GM10847 (cell line): ENCODE data around the gene SCTR.

ENCODE experiments used
- POLR2A ChIP-seq: IDR thresholded peaks from 2 replicates; pipeline ENCODE4 v1.6.1; 2011; ENCODE audit not compliant: insufficient read length; ENCODE audit errors: extremely low read depth

SCTR gene

DNA sequence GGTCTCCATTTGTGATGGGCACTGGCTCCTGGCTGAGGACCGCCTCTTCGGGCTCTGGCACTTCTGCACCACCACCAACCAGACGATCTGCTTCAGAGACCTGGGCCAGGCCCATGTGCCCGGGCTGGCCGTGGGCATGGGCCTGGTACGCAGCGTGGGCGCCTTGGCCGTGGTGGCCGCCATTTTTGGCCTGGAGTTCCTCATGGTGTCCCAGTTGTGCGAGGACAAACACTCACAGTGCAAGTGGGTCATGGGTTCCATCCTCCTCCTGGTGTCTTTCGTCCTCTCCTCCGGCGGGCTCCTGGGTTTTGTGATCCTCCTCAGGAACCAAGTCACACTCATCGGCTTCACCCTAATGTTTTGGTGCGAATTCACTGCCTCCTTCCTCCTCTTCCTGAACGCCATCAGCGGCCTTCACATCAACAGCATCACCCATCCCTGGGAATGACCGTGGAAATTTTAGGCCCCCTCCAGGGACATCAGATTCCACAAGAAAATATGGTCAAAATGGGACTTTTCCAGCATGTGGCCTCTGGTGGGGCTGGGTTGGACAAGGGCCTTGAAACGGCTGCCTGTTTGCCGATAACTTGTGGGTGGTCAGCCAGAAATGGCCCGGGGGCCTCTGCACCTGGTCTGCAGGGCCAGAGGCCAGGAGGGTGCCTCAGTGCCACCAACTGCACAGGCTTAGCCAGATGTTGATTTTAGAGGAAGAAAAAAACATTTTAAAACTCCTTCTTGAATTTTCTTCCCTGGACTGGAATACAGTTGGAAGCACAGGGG, 87.1 kb downstream of the SCTR start:
- TF ChIP-seq POLR2A, result no peak

DNA sequence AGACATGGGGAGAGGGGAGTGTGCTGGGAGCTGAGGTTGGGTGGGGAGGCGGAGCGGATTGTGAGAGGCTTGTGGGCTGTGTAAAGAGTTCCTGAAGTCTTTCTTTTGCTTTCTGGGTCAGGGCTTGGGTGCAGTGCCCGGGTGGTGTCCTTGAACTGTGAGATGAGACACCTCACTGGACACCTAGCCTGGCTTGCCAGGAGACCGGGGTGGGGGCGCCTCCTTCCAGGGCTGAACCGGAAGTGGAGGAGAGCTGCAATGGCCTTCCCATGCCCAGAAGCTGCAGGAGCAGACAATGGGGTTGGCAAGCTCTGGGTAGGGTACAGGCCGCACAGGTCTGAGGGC, 88.4 kb downstream of the SCTR start:
- no peak for TF ChIP-seq POLR2A

GRCh38 chr2:119435081-119435952, 89.0 kb downstream of the SCTR start:
- no peak for TF ChIP-seq POLR2A

DNA sequence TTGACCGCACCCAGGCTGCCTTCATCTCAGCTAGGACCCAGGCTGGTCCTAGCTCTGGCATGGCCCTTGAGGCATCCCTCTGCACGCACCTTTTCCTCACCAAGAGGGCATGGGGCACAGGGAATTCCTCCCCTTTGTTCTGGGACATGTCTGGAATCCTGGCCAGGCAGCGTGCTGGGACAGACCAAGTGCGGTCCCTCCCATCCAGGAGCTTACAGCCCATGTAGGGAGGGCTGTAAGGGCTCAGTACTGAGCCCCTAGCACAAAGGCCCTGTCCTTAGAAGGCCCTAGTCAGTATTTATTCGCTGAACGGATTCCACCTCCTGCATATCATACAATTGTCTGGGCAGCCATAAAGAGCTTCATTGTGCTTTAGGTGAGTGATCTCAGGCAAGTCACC, 89.6 kb downstream of the SCTR start:
- TF ChIP-seq POLR2A, result no peak

DNA sequence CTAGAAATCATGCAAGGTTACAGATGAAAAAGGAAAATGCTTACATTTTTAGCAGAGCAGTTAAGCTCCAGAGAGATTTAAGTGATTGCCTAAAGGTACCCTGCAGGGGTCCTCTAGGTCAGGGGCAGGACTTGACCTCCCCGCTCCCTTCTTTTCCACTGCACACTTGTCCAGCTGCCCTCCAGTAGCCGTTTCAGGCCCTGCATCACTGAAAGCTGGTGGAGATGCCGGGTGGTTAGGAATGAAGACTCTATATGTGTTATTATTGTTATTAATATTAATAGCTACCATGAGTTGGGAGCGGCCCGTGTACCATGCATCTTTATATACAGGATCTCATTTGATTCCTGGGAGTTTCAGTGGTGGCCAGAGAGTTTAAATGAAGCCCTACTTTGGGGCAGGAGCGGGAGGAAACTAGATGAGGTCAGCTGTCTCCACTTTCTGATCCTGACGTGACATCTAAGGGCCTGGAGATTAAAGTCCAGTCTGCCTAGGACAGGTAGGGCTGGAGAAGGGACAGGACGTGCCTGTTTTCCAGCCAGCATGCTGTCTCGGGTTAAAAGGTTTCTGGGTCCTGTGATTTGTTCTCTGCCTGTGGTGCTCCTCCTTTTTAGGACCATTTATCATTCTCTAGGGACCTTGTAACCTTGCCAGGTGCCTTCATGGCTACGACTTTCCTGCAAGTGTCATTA, 90.5 kb downstream of the SCTR start:
- TF ChIP-seq POLR2A, result no peak

- no peak for TF ChIP-seq POLR2A
These were observed 91.3 kb downstream of the SCTR start for GRCh38 chr2:119432851-119433522.

DNA sequence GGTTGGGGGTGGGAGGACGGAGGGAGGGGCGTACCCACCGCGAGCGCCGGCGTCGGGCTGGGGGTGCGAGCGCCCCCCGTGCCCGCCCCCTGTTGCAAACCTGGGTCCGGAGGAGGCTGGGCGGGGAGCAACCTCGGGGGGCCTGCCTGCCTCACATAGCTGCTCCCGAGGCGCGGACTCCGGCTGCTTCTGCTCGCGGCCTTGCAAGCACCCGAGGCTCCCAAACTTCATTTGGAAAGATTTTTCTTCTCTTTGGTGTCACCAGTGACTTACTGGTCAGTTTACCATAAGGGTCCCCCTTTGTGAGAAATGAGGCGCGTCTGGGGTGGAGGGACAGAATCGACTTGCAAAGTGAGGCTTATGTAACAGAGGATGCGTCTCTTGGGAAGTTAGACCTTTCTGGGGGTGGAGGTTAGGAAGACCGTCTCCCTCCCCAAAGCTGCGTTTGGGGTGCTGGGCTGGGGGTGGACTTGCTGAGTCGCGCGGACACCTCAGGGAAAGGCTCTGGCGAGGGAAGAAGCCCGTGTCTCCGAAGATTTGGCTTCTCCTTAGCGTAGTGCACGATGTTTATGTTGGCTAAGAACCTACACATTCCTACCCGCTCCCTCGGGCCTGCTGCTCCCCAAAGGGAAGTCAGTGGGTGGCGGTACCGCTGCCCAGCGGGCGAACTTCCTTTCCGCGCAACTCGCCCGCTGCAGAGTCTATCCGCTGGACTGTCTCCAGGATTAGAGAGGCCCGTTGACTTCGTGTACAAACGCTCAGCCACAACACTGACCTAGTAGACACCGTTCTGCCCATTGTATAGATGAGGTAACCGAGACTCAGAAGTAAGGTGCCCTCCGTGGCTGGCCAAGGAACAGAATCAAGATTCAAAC, 92.1 kb downstream of the SCTR start:
- TF ChIP-seq POLR2A, result no peak

DNA sequence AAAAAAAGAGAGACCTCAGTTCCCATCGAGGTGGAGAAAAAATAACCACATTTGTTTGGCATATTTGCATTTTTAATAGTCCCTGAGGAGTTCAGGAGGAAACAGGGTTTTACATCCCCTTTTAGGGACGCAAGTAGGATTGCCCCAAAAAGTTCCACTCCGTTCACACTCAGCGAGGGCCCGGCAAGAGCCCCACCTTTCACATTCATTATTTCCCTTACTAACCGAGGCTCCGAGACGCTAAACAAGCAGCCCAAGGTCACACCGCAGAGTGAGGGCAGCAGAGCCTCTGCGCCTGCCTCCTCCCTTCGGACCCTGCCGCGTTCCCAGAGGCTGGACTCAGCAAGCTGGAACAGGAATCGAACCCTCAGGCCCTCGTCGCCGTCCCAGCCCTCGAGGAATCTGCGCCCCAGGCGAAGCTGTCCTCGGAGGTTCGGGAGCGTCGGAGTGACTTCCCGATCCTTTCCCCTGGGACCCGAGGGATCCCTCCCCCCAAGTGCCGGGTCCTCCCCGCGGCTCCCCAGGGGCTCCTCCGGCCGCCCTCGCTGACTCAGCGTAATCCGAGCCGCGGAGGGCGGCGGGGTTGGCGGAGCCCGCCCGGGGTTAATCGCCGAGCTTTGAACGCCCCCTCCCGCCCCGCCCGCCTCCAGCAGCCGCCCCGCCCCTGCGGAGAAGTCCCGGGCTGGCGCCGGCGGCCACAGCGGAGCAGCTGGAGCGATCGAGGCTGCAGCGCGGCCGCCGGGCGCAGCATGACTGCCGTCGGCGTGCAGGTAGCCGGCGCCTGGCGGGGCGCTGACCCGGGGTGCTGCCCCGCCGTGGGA, 92.9 kb downstream of the SCTR start, which contains the start of gene TMEM37:
TMEM37 (plus strand) TSS at position 700 of the 821 bp plus-strand sequence; CDS start at position 750, 50 bp downstream.
- no peak for TF ChIP-seq POLR2A

DNA sequence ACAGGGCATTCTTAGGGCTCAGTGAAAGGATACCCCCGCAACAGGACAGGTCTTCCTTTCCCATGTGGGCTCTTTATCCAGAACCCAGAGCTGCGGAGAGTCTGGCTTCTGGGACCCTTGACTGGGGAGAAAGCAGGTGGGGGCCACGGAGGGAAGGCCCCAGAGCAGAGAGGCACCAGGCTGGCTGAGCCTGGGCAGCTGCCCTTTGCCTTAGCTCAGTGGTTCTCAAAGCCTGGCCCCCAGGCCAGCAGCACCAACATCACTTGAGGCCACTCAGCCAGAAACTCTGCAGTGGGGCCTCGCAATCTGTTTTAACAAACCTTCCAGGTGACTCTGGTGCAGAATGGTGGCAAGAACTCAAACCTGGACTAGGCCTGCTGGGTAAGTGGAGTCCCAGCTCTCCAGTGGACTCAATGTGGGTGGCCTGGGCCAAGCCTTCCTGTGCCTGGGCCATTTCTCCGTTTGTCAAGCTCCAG, 94.2 kb downstream of the SCTR start:
- TF ChIP-seq POLR2A, result no peak

DNA sequence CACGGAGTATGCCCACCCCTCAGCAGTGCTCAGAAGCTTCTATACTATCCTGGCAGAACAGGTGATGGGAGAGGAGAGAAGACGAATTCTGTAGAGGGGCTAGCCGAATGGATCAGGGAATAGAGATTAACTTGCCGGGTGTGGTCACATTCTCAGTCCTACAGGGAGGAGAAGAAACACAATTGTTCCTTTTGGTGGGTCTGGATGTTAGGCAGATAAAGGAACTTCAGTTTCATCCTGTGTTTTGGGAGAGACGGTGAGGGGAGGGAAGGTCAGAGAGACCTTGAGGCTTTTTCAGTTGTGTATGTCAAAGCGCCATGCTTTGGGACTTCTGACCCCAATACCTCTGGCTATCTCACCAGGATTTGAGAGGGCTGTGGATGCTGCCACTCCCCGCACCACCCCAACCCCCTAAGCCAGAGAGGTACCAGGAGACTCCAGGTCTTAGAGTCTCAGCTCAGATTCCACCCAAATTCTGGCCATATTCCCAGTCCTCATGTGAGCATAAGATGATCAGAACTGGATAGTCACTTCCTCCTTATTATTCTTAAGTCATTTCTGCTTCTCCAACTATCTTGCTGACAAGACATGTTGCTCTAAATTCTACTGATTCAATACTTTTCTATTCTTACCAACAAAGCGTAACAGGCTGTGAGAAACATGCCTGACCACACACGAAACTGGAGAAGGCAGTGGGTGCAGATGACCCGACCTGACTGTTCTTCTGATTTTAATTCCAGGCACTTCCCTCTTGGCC, 94.9 kb downstream of the SCTR start:
- no peak for TF ChIP-seq POLR2A

- TF ChIP-seq POLR2A, result no peak
These were observed 95.6 kb downstream of the SCTR start for GRCh38 chr2:119428488-119429224.

GRCh38 chr2:119427756-119428155, 96.5 kb downstream of the SCTR start:
- TF ChIP-seq POLR2A, result no peak
